ENCODE data around the gene AREL1. TPM values are rescaled to one million over a fixed set of nuclear protein-coding genes. Genes with fewer than 3 reads are reported as not detected.
"Not testable (repeated sequence)": the region's sequence is repeated elsewhere in the genome, so short reads cannot be mapped to it uniquely, and the experiment has no call there.

Gene AREL1
- total RNA-seq = 59.5 and 65.9 TPM in 2 replicates

- intact Hi-C loops (cut with micrococcal nuclease) = loop anchor here (1.0 to 5.0 kb wide), 11 partner anchors 51 to 948 kb away; partner anchors contain the start of genes ACYP1, BBOF1, DLST and EIF2B2
These were observed at the start of gene AREL1, which contains the start of gene FCF1 for GRCh38 chr14:74712499-74713394. AREL1 (minus strand) TSS chr14:74713080; CDS start chr14:74685615, 27,465 bp downstream. FCF1 (plus strand) TSS chr14:74713144; CDS start chr14:74713198, 54 bp downstream.

GRCh38 chr14:74758505-74758904 lies 45.6 kb upstream of the AREL1 start:
- intact Hi-C loops (cut with micrococcal nuclease) = not testable (repeated sequence)

GRCh38 chr14:74756326-74756725 lies 43.4 kb upstream of the AREL1 start:
- intact Hi-C loops (cut with micrococcal nuclease) = no loop called here

GRCh38 chr14:74754899-74755298 lies 42.0 kb upstream of the AREL1 start:
- intact Hi-C loops (cut with micrococcal nuclease) = no loop called here

GRCh38 chr14:74754157-74754556 lies 41.3 kb upstream of the AREL1 start:
- intact Hi-C loops (cut with micrococcal nuclease) = no loop called here

GRCh38 chr14:74747237-74747636 lies 34.4 kb upstream of the AREL1 start:
- intact Hi-C loops (cut with micrococcal nuclease) = no loop called here

- intact Hi-C loops (cut with micrococcal nuclease) = no loop called here
These were observed 26.6 kb upstream of the AREL1 start for GRCh38 chr14:74739293-74740030.

- intact Hi-C loops (cut with micrococcal nuclease) = no loop called here
These were observed 25.0 kb upstream of the AREL1 start for GRCh38 chr14:74737753-74738325.

- intact Hi-C loops (cut with micrococcal nuclease) = no loop called here
These were observed 22.2 kb upstream of the AREL1 start for GRCh38 chr14:74735125-74735524.

GRCh38 chr14:74733221-74733620 lies 20.3 kb upstream of the AREL1 start:
- intact Hi-C loops (cut with micrococcal nuclease) = no loop called here

- intact Hi-C loops (cut with micrococcal nuclease) = no loop called here
These were observed 19.5 kb upstream of the AREL1 start for GRCh38 chr14:74732387-74732786.

- intact Hi-C loops (cut with micrococcal nuclease) = no loop called here
These were observed 10.3 kb upstream of the AREL1 start for GRCh38 chr14:74723134-74723533.

GRCh38 chr14:74720526-74720925 lies 7.6 kb upstream of the AREL1 start:
- intact Hi-C loops (cut with micrococcal nuclease) = no loop called here

- intact Hi-C loops (cut with micrococcal nuclease) = loop anchor here (1.0 to 5.0 kb wide), 11 partner anchors 50 to 947 kb away; partner anchors contain the start of genes ACYP1, BBOF1, DLST and EIF2B2
These were observed 485 bp upstream of the AREL1 start for GRCh38 chr14:74713395-74713735.

GRCh38 chr14:74711651-74712050 lies 1.2 kb downstream of the AREL1 start:
- intact Hi-C loops (cut with micrococcal nuclease) = loop anchor here (2.0 to 5.0 kb wide), 5 partner anchors 129 to 949 kb away; partner anchors contain the start of genes ACYP1, BBOF1, ENTPD5 and ERG28

- intact Hi-C loops (cut with micrococcal nuclease) = loop anchor here (5.0 kb wide), 2 partner anchors 352 to 623 kb away; partner anchors contain the start of gene ACYP1
These were observed 2.4 kb downstream of the AREL1 start for GRCh38 chr14:74710480-74710879.

GRCh38 chr14:74705613-74706500 lies 7.0 kb downstream of the AREL1 start:
- intact Hi-C loops (cut with micrococcal nuclease) = no loop called here

GRCh38 chr14:74704656-74705055 lies 8.2 kb downstream of the AREL1 start:
- intact Hi-C loops (cut with micrococcal nuclease) = no loop called here

- intact Hi-C loops (cut with micrococcal nuclease) = no loop called here
These were observed 9.8 kb downstream of the AREL1 start for GRCh38 chr14:74703043-74703442.

- intact Hi-C loops (cut with micrococcal nuclease) = no loop called here
These were observed 10.6 kb downstream of the AREL1 start for GRCh38 chr14:74702293-74702692.

GRCh38 chr14:74698465-74698864 lies 14.4 kb downstream of the AREL1 start:
- intact Hi-C loops (cut with micrococcal nuclease) = no loop called here
